ENCODE results near the gene SPAG4. TPM values are rescaled to one million over a fixed set of nuclear protein-coding genes. Genes with fewer than 3 reads are reported as not detected.

SPAG4 gene
- total and polyA plus RNA-seq, 10 of the 15 experiments (the other 5 are each of a cell fraction or from before 2014, with no cell fraction given) = 0.90 to 12.5 (median 2.4) TPM

DNA sequence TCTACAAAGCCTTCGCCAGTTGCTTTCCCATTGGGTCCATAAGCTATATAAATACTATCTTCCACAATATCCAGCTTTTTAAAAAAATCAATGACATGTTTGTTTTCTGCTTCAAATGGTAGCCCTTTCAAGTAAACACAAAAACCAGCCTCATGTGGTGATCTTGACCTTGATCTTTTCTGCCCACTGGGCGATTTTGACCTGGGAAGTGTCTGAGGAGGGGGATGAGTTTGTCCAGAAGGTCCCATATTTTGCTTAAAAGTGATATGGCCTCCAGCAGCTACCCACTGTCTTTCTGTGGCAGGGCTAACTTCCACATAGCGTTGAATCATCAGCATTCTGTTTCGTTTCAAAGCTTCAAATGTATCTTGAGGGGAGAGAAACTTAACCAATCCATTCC is 38.3 kb downstream of the SPAG4 start (continued):
- no peak for TF ChIP-seq HSF1 (IDR thresholded peaks at IDR 0.05; ENCODE audit: low read depth, low read length)
- no peak for TF ChIP-seq ZNF274 (IDR thresholded peaks at IDR 0.05; ENCODE audit: insufficient read depth, insufficient read length)
- TF ChIP-seq MTA2 (IDR thresholded peaks at IDR 0.05; ENCODE audit: low read depth) = no peak
- TF ChIP-seq ZNF217 (IDR thresholded peaks at IDR 0.05) = no peak

DNA sequence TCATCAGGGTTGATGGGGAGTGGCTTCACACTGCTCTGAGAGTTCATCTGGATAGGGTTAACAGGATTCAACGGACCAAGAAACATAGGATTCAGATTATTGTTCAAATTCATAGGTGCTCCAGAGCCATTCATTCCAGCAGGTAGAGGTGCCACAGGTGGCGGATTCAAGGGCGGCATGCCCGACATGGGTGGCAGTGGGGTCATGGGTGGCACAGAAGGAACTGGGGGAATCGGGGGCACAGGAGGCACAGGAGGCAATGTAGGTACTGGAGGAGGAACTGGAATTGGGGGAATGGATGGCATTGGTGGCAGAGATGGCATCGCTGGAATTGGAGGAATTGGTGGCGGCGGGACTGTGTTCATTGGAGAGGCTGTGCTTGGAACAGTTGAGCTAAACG is 38.8 kb downstream of the SPAG4 start:
- Histone ChIP-seq H4K20me1 (ENCODE audit: control insufficient read depth, insufficient read depth) (peaks cover 10% of the 10 kb centered on the region), H2AFZ (ENCODE audit: control insufficient read depth, low read depth, low read length) (no peak overlapping the region), H3K79me2 (ENCODE audit: control insufficient read depth, insufficient read depth, low read length) (peaks cover 87% of the 10 kb centered on the region), H3K27me3 (replicated peaks in 1 of 2; ENCODE audit: control insufficient read depth in 2 of 2, insufficient read depth in 2 of 2, low read length in 1 of 2) (no peaks in the 10 kb centered on the region), H3K9ac (ENCODE audit: control insufficient read depth, insufficient read depth, low read length) (no peak overlapping the region), H3K4me2 (ENCODE audit: control insufficient read depth, insufficient read depth) (no peak overlapping the region), H3K27ac (ENCODE audit: control insufficient read depth, insufficient read depth) (no peak overlapping the region), H3K4me1 (ENCODE audit: control insufficient read depth, insufficient read depth, low read length) (no peaks in the 10 kb centered on the region), H3K36me3 (ENCODE audit: control insufficient read depth in 2 of 2, insufficient read depth in 2 of 2, low read length in 1 of 2) (peaks cover 19 to 30% of the 10 kb centered on the region in 2 experiments), H3K9me3 (replicated peaks; ENCODE audit: control insufficient read depth, insufficient read depth, low read length) (no peaks in the 10 kb centered on the region), H3K4me3 (no peak overlapping the region)
- in situ Hi-C loops (cut with MboI) (no loop called here), intact Hi-C loops (cut with micrococcal nuclease; ENCODE audit: unreplicated experiment) (no loop called here)
- SMC1A ChIA-PET (ENCODE audit: uncharacterized antibody, unreplicated experiment) = interaction anchor here (1.3 to 1.5 kb wide), 2 partner anchors 16 to 24 kb away, joined by 3 to 4 read pairs; no protein-coding TSS in a partner anchor
- RAD21 ChIA-PET (ENCODE audit: unreplicated experiment) = no interaction called here
- 99% methylated on average over 9 of the region's 9 CpGs for WGBS (ENCODE audit: insufficient coverage, insufficient replicate concordance, low lambda C conversion rate, missing lambda C conversion rate)
- TF ChIP-seq MYC (IDR thresholded peaks at IDR 0.05; ENCODE audit: insufficient read depth, insufficient read length, insufficient replicate concordance, low read length, severe bottlenecking) = no peak
- no peak for TF ChIP-seq ELK1 (IDR thresholded peaks at IDR 0.05; ENCODE audit: low read depth, low read length)
- TF ChIP-seq CBX5 (IDR thresholded peaks at IDR 0.05; ENCODE audit: low read depth) = no peak
- 0 out of 2 replicates have a peak, but pooled peaks have one; percentile 10 for TF ChIP-seq POLR2A (IDR thresholded peaks at IDR 0.05; ENCODE audit: low read depth, low read length)
- no peak for TF ChIP-seq BACH1 (IDR thresholded peaks at IDR 0.05; ENCODE audit: borderline replicate concordance)
- ATAC-seq (no peak), DNase-seq (ENCODE audit: low read depth, low spot score) (no peak), FAIRE-seq (no peak)
- no TSS peak for BruUV-seq (replicated peaks)
- CTCF ChIA-PET = interaction anchor here (1.2 kb wide), 1 partner anchor 37 kb away, joined by 4 read pairs; no protein-coding TSS in a partner anchor
- POLR2A ChIA-PET = interaction anchor here (0.6 to 0.7 kb wide), 2 partner anchors 88 to 198 kb away, joined by 3 to 10 read pairs; partner anchors contain the start of gene RBM39

Measured in GM12878 (cell line).